ENCODE results near the gene VAC14.

The VAC14 gene

DNA sequence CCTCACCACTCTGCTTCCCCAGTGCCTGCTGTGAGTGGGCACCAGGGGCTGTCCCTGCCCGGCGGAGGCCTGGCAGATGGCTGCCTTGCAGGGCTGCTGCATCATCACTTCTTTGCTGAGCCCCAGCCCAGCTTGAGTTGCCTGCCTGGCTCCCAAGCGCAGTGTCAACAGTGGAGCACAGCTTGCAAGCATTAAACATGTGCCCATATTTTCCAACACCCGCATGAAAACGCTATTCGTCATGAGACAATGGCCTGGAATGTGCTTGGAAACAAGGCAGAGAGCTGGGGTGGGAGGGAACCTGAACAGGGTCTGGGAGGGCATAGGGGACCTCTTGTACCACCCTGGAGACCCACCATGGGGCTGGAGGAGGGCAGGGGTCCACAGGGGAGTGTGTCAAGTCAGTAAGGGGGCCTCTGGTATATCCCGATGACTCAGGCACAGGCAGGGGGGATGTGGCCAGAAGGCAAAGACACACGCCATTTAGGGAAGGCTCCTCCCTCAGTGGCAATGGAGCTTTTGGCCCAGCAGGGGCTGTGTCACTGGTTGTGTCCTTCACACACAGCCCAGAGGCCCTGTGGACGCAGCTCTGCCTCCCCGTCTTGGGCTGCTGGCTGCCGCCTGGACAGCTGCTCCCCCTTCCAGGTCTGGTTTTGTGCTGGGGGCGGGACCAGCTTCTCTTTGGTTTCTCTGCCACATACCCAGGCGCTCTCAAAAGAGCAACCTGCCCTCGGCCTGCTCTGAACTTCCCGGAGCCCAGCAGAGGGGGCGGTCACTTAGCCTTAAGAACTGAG, 97.7 kb downstream of the VAC14 start:
- DNase-seq = no peak

DNA sequence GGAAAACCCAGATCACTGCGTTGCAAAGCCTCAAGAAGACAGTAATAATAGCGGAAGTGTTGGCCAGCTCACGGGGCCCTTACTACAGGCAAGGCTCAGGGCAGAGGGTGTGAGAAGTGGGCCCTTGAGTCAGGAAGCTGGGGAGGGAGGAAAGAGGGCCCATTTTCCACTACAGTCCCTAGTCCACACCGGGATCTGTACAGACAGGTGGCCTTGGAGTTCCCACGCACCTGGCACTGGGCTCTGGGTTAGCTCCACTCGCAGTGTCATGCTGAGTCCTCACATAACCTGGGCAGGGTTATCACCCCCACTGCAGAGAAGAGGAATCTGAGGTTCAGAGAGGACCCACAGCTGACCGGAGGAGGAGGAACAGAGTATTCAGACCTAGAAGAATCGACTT, 98.3 kb downstream of the VAC14 start:
- DNase-seq = no peak

DNA sequence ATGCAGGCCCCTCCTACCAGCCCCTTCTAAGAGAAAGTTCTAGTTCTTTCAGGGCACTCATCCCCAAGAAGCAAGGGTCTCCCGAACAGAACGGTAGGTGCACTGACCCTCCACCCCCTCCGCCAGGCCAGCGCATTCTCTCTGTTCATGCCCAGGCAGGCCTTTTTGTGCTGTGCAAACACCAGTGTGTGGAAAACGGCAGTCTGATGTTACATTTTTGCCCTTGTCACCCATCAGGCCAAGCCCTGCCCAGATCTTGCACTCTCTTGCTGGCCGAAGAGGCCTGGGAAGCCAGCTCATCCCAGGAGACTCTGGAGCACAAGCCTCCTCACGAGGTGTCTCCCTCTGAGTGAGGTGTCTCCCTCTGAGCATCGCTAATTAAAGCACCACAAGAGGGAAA, 99.0 kb downstream of the VAC14 start:
- DNase-seq = no peak

DNA sequence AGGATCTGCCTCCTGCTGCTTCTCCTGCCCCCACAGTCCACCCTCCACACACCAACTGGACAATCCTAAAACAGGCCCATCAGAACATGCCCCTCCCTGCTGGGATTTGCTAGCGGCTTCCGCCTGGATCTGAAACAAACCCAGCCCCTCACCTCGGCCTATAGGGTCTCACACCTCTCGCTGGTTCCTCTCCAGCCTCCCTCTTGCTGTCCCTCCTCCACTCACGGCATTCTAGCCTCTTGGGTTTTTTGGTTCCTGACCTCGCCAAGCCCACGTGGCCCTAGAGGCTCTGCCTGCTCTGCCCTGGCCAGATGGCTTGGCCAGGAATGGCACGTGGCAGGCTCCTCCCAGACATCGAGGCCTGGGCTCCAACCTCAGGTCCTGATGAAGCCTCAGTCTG, 99.4 kb downstream of the VAC14 start:
- DNase-seq = no peak

DNA sequence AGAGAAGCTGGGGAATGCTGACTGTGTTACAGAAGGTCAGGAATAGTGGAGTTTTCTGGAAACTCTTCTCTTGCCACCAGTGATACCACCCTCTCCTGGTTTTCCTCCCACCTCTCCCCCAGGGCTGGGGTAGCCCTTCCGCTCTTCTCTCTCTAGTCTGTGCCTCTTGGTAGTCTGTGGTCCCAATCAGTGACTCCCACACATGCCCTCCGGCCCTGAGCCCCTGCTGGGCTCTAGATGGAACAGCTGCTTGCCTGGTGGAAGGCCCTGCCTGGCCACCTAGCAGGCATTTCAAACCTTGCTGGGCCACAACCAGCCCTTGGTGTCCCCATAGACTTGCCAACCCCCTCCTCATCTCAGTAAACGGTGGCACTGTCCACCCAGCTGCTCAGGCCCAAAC, 99.9 kb downstream of the VAC14 start:
- no peak for DNase-seq

DNA sequence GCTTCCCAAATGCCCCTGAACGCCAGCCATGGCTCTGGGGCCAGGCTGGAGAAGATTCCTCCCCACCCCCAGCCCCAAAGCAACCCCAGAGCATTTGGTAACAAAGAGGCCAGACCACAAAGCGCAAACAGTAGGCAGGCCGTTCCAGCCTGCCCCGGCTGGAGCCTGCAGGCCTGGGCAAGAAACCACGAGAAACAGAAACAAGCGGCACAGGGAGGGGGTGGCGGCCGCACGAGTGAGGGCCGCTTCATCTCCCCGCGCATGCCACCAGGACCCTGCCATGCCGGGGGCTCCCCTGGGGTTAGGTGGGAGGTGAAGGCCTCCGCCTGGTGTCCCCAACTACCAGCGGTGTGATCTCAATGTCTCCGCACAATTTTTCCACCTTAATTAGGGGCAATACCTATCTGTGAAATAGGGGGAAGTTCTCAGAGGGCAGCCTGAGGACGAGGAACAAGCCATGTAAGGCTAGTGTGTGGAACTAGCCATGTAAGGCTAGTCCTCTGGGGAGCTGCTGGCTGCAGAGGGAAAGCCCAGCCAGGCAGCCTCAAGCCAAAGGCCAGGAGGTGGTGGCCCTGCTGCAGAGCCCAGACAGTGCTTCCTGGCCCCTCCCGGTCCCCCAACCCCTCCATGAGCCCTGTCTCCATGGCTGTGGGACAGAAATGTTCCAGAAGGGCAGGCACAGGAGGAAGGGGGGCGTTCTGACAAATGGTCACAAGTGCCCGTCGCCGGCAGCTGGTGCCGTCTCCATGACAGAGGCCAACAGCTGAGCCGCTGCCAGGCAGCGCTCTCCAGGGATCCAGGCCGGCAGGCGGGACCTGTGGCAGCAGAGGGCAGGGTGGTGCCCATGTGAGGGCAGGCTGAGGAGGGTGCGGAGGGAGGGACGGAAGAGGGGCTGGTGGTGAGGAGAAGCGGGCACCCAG, 100.6 kb downstream of the VAC14 start:
- DNase-seq = no peak

DNA sequence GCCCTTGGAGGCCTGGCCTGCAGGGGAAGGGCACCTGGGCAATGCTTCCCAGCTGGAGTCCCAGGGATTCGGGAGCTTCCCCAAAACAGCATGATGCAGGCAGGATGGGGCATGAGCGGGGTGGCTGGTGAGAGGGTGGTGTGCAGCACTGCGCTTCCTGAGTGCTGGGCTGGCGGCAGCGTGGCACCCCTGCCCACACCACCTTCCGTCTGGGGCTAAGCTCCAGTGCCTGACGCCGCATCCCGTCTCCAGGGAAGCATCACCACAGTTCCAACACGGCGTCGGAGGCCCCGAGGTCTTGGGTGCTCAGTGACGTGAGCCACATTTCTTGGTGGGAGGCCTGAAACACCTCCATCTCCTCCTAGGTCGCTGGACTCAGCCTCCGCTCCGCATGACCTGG, 101.3 kb downstream of the VAC14 start:
- DNase-seq = no peak

DNA sequence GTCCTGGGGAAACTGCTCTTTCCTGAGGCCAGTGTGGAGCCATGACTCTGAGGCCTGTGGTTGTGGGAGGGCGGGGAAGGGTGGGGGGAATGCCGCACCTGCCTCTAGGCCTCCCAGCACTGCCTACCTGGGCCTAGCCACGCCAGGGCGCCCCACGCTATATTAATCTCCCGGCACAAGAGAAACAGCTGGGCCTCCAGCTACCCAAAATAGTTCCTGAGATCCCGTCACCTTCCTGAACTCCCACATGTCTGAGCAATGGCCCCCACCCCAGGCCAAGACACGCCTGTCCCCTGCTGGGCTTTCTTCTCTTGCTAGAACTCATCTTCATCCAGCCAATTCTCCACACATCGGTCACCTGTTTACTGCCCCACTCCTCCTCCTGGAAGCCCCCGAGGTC, 102.1 kb downstream of the VAC14 start:
- DNase-seq = no peak

DNA sequence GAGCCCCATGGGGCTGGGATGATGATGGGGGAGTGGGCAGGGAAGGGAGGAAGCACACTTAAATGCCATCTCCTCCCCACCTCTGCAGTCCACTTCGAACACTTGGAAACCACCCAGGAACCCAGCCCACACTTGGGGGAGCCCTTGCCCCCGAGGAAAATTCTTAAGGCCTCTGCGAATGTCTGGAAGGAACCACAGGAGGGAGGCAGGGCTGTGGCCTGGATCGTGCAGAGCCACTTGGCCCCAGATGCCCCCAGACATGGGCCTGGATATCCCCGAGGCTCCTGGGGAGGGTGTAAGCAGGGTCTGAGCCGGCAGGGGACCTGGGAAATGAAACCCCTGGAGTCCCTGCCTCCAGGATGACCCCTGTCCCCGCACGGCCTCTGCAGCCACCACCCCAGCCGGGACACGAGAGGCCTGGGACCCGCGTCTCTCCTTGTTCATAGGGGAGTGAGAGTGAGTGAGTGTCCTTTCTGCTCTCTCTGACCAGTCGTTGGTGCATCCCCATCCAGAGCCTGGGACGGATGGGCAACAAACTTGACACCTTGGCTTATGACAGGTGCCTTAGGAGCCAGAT, 103.3 kb downstream of the VAC14 start:
- DNase-seq = no peak

DNA sequence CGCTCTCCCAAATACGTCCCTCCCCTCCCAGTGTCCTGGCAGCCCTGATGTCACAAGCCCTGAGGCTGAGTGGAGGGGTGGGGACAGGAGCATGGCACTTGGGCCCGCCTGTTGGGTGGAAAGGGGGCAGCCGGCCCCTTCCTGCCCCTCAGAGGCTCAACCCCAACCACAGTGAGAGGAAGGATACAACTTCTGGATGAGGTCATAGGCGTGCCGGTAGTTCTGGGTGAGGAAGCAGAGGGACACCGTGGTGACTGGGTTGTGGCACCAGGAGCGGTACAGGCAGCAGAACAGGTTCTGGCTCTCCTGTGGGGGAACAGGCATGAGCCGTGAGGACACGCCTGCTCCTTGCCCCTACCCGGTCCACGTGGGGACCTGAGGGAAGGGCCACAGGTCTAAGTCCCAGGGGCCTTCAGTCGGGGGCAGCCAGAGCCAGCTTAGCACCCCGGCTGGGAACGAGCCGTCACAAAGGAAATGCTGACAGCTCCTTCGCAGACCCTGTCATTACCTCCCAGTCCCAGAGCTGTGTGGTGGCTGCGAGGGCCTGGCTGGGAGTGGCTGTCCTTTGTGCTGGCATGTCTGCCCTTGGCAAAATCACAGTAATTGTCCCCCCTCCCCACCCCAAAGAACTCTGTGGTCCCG, 103.9 kb downstream of the VAC14 start:
- no peak for DNase-seq

DNA sequence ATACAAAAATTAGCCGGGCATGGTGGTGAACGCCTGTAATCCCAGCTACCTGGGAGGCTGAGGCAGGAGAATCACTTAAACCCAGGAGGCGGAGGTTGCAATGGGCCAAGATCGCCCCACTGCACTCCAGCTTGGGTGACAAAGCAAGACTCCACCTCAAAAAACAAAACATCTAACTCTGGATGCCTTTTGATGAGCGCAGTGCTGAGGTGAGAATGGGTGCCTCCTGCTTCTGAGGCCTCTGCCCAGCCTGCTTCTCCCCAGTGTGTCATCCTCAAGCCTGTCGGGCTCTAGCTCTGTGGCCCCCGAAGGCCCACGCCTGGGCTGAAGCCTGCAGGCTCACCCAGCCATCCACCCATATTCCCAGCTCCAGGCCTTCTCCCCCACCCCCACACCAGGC, 104.6 kb downstream of the VAC14 start:
- DNase-seq = no peak

DNA sequence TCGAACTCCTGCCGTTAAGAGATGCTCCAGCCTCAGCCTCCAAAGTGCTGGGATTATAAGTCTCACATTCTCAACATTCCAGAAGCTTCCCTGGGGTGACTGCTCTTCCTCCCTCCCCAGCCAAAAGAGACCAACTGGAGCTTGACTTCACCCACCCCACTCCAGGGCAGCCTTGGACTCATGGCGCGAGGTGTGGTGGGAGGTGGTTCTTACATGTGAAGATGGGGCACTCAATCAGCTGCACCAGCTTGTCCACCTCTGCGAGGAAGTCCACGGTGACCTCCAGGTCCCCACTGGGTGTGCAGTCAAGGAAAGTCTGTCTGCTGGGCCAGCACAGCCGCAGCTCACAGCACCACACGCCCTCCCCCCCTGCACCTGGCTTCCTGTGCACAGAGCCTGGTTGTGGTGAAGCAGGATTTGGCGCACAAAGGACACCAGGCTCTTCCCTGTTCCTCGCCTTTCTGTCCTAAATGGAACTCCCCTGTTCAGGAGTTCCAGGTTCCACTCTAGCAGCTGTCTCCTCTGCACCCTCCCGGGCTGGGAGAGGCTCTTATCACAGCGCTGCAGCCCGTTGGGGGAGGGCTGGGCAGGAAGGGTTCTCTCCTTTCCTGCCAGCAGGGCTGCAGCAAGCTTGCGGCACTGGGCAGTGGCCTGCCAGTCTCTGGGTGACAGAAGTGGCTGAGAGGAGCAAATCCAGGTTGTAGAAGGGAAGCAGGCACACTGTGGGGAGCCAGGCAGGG, 105.5 kb downstream of the VAC14 start:
- no peak for DNase-seq

DNA sequence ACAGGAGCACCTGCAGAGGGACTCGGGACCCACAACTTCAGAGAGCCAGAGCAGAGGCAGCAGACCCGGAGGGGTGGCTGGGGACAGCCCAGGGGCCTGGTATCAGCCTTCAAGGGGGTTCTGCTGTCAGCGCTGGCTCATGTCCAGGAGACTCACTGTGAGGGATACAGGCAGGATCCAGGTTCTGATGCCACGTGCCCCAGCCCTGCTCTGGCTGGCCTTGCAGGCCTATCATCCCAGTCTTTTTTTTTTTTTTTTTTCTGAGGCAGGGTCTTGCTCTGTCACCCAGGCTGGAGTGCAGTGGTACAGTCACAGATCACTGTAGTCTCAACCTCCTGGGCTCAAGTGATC, 106.1 kb downstream of the VAC14 start:
- no peak for DNase-seq

DNA sequence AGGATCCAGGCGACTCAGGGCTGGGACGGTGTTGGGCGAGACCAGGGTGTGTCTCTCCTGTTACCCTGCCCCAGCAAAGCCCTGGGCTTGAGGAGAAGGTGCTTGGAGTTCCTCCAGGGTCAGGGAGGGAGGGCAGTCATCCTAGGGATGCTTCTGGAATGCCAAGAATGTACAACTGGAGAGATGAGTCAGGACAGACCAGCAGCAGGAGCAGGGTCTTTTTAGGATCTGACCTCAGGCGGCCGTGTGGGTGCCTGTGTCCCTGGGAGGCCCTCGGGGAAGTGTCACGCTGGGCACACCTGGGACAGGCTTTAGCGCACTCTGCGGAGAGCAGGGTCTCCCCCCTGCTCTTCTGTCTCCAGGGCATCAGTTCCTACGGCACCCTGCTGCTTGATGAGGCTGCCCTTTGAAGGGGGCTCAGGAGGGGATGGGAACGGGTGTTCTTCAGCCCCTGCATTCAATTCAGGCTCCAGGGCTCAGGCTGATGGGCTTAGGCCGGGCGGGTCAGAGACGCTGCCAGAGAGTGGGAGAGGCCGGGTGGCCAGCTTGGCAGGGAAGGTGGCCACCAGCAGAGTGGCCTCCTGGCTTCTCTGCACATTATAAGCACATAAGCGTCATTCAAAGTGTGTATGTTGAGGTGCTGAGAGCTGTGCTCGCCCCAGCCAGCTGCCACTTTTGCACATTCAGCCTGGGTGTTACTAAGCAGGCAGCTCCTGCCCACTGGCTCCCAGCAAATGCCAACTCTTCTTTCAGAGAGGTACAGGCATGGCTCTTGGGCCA, 106.7 kb downstream of the VAC14 start:
- no peak for DNase-seq

DNA sequence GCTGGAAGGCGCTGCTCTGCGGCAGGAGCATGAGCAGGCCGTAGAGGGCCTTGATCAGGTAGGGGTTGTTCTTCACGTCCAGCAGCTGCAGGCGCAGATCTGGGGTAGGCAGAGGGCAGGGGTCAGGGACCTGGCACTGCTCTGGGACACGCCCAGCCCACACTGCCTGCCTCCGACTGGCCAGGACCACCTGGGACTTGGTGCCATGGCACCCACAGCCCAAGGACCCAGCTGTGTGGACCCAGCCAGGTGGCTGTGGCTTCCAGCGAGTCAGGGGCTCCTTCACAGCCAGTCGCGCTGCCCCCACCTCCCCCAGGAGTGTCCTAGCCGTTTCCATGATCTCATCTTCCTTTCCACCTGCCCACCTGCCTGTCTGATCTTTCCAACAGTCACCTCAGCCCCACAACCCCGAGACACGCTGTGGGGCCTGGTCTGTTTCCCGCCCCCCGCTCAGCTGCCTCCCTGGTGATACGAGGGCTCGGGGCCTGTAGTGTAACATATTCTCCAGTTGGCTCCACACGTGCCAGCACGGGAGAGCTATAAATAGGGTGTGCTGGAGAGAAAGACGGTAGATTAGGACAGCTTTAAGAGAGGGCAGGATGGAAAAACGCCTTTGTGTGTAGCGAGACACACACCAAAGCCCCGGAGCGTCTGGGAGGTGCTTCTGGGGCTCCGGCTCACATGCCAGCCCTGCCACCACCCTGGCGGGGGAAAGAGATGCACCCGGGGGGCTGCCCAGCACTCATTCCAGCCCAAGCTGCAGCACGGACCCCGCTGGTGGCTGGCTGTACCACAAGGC, 107.9 kb downstream of the VAC14 start:
- DNase-seq = no peak

DNA sequence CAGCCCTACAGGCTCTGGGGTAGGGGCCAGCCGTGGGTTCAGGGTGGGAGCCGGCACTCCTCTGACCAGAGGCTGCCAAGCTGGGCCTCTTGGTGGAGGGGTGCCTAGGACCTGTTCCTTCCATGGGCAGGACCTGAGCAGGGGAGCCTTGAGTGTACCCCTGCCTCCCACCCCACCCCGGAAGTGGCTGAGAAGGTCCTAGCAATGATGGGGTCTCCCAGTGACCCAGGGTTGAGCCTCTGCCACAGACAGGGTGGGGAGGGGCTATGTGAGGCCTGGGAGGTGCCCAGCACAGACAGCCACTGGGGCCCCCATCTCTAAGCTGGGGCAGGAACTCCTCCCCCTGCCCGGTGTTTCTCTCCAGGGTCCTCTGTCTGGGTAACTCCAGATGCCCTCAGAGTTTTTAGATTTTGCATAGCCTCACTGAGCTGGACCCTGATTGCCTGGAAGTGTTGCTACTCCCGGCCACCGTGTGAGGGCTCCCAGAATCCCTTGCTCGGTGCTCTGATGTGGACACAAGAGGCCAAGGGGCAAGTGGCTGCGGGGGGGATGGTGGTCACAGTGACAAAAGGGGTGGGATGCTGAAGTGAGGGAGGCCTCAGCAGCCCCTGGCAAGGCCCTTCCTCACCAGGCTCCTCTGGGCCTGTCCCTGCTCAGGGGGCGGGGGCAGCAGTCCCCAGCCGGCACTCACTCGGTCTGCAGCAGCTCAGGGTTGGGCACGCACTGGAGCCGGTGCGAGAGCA, 108.7 kb downstream of the VAC14 start:
- DNase-seq = no peak

DNA sequence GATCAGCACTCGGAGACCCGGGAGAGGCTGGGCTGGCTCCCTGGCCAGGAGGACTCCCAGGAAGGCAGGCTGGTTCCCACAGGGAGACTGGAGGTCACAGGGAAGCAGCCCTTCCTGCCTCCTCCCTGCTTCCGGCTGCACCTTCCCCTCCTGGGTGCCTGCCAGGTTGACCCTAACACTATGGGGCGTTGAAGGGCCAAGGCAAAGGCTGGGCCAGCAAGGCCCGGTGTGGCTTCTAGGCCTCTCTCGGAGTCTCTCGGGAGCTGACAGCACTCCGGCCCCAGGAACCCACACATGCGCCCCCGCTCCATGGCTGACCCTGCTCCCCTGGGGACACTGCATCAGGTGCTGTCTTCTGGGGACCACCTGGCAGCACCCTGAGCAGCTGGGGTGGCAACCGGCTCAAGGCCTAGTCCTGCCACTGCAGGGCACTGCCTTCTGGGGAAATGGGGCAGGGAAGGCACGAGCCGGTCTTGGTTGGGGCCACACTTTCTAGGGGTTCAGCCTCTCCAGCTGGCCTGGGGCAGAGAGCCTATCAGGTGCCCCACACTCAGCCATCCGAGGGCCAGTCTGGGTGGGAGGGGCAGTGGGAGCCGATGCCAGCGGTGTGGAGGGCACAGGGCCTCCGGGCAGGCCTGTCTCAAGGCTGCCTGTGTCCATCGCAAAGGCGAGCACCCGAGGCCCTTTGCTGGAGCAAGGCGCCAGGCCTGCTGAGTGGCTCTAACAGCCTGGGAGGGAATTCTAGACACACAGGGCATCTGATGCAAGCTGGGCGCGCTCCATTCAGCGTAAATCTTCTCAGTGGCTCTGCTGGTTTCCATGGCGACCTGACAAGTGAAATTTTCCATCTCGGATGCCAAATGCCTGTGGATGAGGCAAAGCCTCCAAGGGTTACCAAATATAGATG, 109.5 kb downstream of the VAC14 start:
- DNase-seq = no peak

DNA sequence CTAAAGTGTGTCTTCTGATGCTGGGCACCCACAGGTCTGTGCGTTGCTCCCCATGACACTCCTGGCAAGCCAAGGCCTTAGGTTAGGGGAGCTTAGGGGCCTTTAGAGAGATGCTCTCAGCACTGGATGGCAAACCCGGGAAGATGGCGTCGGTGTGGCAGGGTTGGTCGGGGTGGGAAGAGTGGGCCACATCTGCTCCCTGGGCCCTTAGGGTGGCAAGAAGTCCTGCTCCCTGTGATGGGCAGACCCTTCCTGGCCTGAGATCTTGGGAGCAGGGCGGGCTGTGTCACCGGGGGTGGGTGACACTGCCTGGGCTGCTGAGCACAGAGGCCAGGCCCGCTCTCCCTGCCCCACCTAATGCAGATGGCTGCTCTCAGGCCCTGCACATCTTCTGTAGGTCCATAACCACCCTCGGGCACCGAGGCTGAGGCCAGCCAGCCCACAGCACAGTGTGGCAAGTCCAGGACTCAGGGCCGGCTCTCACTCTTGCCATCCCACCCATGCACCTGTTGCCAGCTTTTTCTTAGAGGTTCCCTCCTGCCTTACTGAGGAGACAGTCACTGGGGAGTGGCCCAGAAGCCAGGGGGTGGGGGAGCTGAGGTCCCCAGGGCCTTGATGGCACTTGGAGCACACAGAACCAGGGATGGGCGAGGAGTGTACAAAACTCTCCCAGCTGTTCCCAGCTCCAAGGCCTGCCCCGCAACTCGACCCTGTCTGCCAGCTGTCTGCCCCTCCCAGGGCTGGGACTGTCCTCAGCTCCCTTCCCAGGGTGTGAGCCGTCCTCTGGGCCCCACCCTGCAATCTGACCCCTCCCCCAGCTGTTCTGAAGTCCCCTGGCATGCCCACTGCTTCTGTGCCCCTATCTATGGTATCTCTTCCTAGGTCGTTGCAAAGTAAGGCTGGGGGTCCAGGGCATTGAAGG, 110.7 kb downstream of the VAC14 start:
- no peak for DNase-seq
